Loucy (cell line): ENCODE data around the gene CHPF2.

Experiments
- H2AFZ ChIP-seq: fragments of 200-600 bp; sonication (generic); 2 replicates; pipeline ENCODE4 v1.6.0; 2016; ENCODE audit warnings: antibody characterized with exemption, mild to moderate bottlenecking, low read length, moderate library complexity
- H3F3A ChIP-seq: fragments of 200-600 bp; 2 replicates; pipeline ENCODE4 v1.6.0; 2016; ENCODE audit warnings: antibody characterized with exemption, low read depth, mild to moderate bottlenecking
- H3K27me3 ChIP-seq: fragments of 200-600 bp; sonication (generic); 2 replicates; pipeline ENCODE4 v1.6.1; 2014; ENCODE audit warnings: low read length, mild to moderate bottlenecking; ENCODE audit not compliant: insufficient read depth, poor library complexity, severe bottlenecking
- H3K36me3 ChIP-seq: fragments of 200-600 bp; sonication (generic); 2 replicates; pipeline ENCODE4 v1.6.1; 2016; ENCODE audit warnings: low read length; ENCODE audit not compliant: insufficient read depth
- H3K4me1 ChIP-seq: fragments of 200-600 bp; sonication (generic); 2 replicates; pipeline ENCODE4 v1.5.1; 2014; ENCODE audit warnings: low read length, mild to moderate bottlenecking; ENCODE audit not compliant: insufficient read depth, poor library complexity, severe bottlenecking
- H3K4me2 ChIP-seq: fragments of 200-600 bp; sonication (generic); 2 replicates; pipeline ENCODE4 v1.6.0; 2014; ENCODE audit warnings: antibody characterized with exemption, low read length, low read depth, mild to moderate bottlenecking; ENCODE audit not compliant: poor library complexity, severe bottlenecking
- H3K4me3 ChIP-seq: fragments of 200-600 bp; sonication (generic); 2 replicates; pipeline ENCODE4 v1.5.1; 2014; ENCODE audit warnings: low read length, mild to moderate bottlenecking, mixed read lengths; ENCODE audit not compliant: poor library complexity, severe bottlenecking
- H3K79me2 ChIP-seq: fragments of 200-600 bp; sonication (generic); 2 replicates; pipeline ENCODE4 v1.6.1; 2014; ENCODE audit warnings: low read length; ENCODE audit not compliant: insufficient read depth
- H3K9ac ChIP-seq: fragments of 200-600 bp; sonication (generic); 2 replicates; pipeline ENCODE4 v1.6.0; 2014; ENCODE audit warnings: mild to moderate bottlenecking, low read depth, low read length, moderate library complexity; ENCODE audit not compliant: poor library complexity, severe bottlenecking
- H3K9me2 ChIP-seq: fragments of 200-600 bp; sonication (generic); replicated peaks from 2 replicates; pipeline ENCODE4 v1.6.1; 2016; ENCODE audit warnings: low read depth, low read length, mixed read lengths
- H3K9me3 ChIP-seq: fragments of 200-600 bp; sonication (generic); 2 replicates; pipeline ENCODE4 v1.6.1; 2014; ENCODE audit warnings: mild to moderate bottlenecking, antibody characterized with exemption, low read length, low read depth; ENCODE audit not compliant: insufficient read depth
- H4K20me1 ChIP-seq: fragments of 200-600 bp; sonication (generic); 2 replicates; pipeline ENCODE4 v1.6.0; 2014; ENCODE audit warnings: antibody characterized with exemption, low read length, mild to moderate bottlenecking; ENCODE audit not compliant: insufficient read depth, poor library complexity, severe bottlenecking
- CTCF ChIP-seq: fragments of 200-600 bp; sonication (generic); conservative IDR thresholded peaks from 2 replicates; pipeline ENCODE4 v1.5.1; 2014; ENCODE audit warnings: mild to moderate bottlenecking, antibody characterized with exemption, low read length
- EZH2phosphoT487 ChIP-seq: fragments of 200-600 bp; IDR thresholded peaks from 2 replicates; pipeline ENCODE4 v1.6.1; 2018; ENCODE audit warnings: antibody characterized with exemption, mild to moderate bottlenecking, moderate library complexity, borderline replicate concordance

The CHPF2 gene

GRCh38 chr7:151252961-151253711 lies 20.9 kb downstream of the CHPF2 start:
- no peaks in the 10 kb centered on the region for H4K20me1 ChIP-seq
- H3K4me1 ChIP-seq = peaks cover 11% of the 10 kb centered on the region
- H3K36me3 ChIP-seq = no peaks in the 10 kb centered on the region
- TF ChIP-seq EZH2phosphoT487 (no peak), CTCF (no peak)
- no peaks in the 10 kb centered on the region for H3K27me3 ChIP-seq
- H3K9me2 ChIP-seq = no peaks in the 10 kb centered on the region
- H3K4me3 ChIP-seq = no peak overlapping the region
- H3F3A ChIP-seq = no peaks in the 10 kb centered on the region
- no peak overlapping the region for H3K4me2 ChIP-seq
- H3K79me2 ChIP-seq = no peaks in the 10 kb centered on the region
- H3K9ac ChIP-seq = no peak overlapping the region
- no peak overlapping the region for H2AFZ ChIP-seq
- no peaks in the 10 kb centered on the region for H3K9me3 ChIP-seq

- no peaks in the 10 kb centered on the region for H3K9me2 ChIP-seq
- no peaks in the 10 kb centered on the region for H3F3A ChIP-seq
- H3K4me3 ChIP-seq = no peak overlapping the region
- H3K4me1 ChIP-seq = peaks cover 11% of the 10 kb centered on the region
- H3K36me3 ChIP-seq = no peaks in the 10 kb centered on the region
- no peak overlapping the region for H2AFZ ChIP-seq
- no peaks in the 10 kb centered on the region for H3K9me3 ChIP-seq
- H3K4me2 ChIP-seq = no peak overlapping the region
- H3K79me2 ChIP-seq = no peaks in the 10 kb centered on the region
- no peaks in the 10 kb centered on the region for H3K27me3 ChIP-seq
- H3K9ac ChIP-seq = no peak overlapping the region
- no peaks in the 10 kb centered on the region for H4K20me1 ChIP-seq
- TF ChIP-seq CTCF (no peak), EZH2phosphoT487 (no peak)
These were observed 22.0 kb downstream of the CHPF2 start for GRCh38 chr7:151254316-151254715.

- TF ChIP-seq CTCF = no peak
These were observed 22.6 kb downstream of the CHPF2 start for GRCh38 chr7:151254851-151255250.

More at GRCh38 chr7:151254851-151255250, 22.6 kb downstream of the CHPF2 start:
- H3K36me3 ChIP-seq = no peaks in the 10 kb centered on the region
- H3K27me3 ChIP-seq = no peaks in the 10 kb centered on the region
- H3K9me2 ChIP-seq = no peaks in the 10 kb centered on the region
- no peak overlapping the region for H3K4me3 ChIP-seq
- H3K9me3 ChIP-seq = no peaks in the 10 kb centered on the region
- peaks cover 11% of the 10 kb centered on the region for H3K4me1 ChIP-seq
- H3K79me2 ChIP-seq = no peaks in the 10 kb centered on the region
- H3K9ac ChIP-seq = no peak overlapping the region
- no peak overlapping the region for H3K4me2 ChIP-seq
- H3F3A ChIP-seq = no peaks in the 10 kb centered on the region
- H2AFZ ChIP-seq = no peak overlapping the region
- no peaks in the 10 kb centered on the region for H4K20me1 ChIP-seq
